HG03442 (cell line): ENCODE data around the gene DUSP2.

Source experiments
- ATAC-seq: cut with Tn5 transposase; IDR thresholded peaks from one replicate; pipeline ENCODE4 v1.9.1; 2021; ENCODE audit warnings: mild to moderate bottlenecking, moderate library complexity; ENCODE audit not compliant: unreplicated experiment

The DUSP2 gene, protein sequence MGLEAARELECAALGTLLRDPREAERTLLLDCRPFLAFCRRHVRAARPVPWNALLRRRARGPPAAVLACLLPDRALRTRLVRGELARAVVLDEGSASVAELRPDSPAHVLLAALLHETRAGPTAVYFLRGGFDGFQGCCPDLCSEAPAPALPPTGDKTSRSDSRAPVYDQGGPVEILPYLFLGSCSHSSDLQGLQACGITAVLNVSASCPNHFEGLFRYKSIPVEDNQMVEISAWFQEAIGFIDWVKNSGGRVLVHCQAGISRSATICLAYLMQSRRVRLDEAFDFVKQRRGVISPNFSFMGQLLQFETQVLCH

DNA sequence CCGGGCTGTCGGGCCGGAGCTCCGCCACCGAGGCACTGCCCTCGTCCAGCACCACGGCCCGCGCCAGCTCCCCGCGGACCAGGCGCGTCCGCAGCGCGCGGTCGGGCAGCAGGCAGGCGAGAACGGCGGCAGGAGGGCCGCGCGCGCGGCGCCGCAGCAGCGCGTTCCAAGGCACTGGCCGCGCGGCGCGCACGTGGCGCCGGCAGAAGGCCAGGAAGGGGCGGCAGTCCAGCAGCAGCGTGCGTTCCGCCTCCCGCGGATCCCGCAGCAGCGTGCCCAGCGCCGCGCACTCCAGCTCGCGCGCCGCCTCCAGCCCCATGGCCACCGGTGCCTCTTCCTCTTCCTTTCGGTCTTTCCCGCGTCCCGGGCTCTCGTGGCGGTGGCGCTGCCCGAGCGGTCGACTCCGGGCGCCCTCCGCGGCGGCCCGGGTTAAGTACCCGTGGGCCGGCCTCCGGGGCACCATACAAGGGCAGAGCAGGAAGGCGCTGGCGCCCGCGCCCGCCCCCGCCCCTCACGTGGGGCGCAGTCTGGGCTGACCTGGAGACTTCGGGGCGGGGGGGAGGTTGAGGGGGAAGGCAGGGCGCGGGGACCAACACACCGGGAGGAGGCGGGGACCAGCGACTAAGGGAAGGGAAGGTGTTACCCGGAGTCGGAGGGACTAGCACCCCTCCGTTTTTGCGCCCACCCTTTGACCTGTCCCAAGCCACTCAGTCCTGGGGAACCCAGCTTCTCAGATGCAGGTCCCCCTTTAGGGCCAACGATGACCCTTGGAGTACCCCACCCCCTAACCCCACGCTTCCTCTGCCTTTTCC lies at the start of gene DUSP2:
Gene DUSP2 (minus strand): TSS at position 405 of the 812 bp plus-strand sequence. CDS start 86 bp downstream, at position 319.
- ATAC-seq, result peak; percentile 48

DNA sequence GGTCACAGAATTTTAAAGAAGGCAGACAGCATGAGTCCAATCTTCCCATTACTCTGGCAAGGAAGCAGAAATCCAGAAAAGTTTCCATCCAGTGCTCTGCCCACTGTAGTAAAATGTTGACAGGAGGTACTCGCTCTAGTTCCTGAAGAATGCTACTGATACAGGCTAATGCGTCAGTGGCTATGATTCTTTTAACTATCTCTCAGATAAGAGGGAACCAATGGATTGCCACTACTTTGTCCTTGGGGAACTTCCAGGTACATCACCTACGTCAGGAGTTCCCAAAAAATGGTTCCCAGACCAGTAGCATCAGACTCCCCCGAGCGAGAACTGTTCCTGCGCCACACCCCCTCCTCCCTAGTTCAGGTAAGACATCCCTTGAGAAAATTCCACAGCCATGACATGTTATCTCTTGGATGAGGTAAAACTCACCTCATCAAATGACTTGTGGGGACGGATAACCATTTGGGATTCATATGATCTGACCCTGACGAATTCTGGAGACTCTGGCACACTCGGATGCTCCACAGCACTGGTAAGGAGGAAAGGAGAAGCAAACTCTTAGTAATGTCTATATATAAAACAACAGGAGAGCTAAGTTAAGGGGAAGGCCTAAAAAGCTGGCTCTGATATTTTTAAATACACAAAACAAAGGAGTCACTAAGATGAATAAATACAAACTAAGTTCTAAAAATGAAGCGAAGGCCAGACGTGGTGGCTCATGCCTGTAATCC lies 46.9 kb upstream of the DUSP2 start:
- no peak for ATAC-seq

DNA sequence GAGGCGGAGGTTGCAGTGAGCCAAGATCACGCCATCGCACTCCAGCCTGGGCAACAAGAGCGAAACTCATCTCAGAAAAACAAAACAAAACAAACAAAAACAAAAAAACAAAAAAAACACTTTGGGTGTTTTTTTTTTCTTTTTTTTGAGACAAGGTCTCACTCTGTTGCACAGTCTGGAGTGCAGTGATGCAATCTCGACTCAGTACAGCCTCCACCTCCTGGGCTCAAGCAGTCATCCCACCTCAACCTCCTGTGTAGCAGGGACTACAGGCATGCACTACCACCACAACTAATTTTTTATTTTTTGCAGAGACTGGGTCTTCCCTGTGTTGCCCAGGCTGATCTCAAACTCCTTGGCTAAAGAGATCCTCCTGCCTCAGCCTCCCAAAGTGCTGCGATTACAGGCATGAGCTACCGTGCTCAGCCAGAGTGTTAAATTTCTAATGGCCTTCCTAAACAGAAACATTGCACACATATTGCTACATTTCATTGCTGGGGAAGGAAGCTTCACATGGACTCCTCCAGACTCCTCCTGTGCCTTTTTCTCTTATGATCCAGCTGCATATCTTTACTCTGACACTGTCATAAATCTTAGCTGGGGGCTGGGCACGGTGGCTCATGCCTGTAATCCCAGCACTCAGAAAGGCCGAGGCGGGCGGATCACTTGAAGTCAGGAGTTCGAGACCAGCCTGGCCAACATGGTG lies 43.7 kb upstream of the DUSP2 start:
- ATAC-seq, result no peak

DNA sequence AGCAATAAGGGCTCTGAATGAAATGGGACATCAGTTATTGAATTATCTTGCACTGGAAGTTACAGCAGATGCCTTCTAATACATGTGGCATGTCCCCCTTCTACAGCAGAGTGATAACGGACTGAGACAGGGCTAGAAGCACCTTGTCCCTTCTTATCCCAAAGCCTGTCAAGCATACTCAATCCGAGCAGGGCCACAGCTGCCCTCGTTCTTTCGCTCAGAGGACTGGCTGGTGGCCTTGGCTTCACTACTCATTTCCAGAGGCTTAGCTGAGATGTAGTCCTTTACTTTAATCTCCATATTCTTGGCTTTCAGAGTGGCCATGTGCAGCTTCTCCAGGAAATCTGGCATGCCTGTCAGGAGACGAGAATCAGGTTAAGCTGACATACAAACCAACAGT lies 41.3 kb upstream of the DUSP2 start:
- ATAC-seq, result no peak

DNA sequence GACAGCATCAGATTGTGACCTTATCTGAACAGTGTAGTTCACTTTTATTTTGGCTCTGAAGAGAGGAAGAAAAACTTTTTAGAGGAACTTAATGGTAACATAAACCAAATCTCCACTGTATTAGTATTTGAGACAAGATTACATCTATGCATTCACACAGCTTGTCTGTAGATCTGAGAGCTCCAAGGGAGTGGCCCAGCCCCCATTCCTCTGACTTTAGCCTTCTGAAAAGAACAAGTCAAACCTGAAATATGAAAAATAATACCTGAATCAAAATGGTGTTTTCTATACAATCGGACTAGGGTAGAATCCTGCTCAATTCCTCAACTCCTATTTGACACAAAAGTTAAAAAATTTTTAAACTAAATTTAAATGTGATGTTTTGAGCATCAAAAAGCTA lies 40.3 kb upstream of the DUSP2 start:
- ATAC-seq, result no peak

DNA sequence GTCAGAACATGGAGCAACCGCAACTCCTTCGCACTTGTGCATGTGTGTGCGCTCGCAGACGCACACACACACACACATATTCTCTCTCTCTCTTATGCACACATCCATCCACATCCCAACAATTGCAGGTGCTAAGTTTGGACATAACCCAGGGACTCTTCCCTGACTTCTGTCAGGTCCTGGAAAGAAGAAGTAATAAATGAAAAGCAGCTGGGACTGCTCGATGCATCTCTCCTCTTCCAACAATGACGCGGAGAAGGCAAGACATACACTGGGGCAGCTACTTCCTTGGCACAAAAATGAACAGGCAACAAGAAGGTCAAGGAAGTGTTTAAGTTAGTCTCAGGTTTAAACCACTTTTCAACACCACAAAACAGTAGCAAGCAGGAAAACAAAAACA lies 39.7 kb upstream of the DUSP2 start:
- ATAC-seq, result no peak

DNA sequence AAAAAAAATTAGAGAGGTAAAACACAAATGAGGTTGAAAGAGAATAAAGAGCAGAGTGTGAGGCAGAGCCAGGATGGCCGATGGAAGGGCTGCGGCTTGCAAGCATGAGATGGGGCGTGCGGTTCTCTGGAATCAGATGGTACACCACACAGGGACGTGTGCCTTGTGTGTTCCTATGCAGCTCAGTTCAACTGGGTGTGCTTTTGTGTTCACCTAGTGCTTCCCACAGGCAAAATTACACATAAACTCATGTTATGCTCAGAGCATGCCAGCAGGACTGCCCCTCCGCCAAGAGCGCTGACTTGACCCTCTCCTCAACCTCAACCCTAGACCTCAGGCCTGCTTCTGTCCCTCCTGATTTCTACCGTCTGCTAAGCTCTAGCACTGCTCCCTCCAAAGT lies 38.9 kb upstream of the DUSP2 start:
- no peak for ATAC-seq

DNA sequence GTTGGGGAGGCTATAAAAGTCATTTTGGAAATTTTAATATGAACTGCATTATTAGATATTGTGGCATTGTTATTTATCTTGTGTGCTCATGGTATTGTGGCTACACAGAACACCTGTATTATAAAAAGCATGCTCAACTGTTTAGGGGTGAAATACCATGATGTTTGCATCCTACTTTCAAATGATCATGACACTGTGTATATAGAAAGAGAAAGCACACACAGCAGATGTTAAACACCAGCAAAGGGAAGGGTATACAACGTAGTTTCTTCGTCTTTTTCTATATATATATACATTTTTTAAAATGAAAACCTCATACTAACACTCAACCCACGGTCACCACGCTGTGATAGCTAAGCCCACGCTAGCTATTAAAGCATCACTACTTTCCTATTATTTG lies 36.3 kb upstream of the DUSP2 start:
- no peak for ATAC-seq

DNA sequence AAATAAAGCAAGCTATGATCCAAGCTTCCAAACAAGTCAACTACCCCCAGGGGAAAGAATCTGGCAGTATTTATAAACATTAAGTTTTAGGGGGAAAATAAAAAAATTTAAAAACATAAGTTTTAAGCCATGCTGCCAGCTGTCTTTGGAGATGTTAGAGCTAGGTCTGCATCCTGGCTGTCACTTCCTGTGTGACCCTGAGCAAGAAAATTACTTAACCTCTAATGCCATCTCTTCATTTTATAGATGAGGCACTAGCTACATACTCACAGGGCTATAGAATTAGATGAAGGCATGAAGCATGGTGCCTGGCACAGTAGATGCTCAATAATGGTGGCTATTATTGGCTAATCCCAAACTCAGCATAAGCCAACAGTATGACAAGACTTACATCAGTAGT lies 35.3 kb upstream of the DUSP2 start:
- ATAC-seq, result no peak

DNA sequence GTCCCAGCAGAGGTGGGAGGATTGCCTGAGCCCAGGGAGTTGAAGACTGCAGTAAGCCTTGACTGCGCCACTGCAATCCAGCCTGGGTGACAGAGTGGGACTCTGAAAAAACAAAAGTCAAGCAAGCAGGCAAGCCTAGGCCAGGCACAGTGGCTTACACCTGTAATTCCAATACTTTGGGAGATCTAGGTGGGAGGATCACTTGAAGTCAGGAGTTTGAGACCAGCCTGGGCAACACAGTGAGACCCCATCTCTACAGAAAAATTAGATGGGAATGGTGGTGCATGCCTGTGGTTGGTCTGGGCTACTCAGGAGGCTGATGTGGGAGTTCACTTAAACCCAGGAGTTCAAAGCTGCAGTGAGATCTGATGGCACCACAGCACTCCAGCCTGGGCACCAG lies 34.8 kb upstream of the DUSP2 start:
- no peak for ATAC-seq

DNA sequence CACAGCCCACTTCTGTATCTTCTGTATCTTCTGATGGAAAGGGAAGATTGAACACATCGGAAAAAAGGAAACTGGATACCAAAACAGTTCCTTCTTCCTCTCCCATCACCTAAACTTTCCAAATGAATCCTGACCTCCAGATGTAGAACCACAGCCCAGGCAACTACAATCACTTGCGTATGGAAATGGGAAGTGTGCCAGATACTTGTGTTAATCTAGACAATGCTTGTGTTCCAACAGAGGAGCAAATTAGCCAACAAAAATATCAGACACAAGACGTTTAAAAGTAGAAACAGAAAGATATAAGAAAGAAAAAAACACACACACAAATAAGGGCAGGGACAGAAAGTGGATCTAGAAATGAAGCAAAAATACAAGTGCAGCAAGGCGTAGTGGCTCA lies 31.4 kb upstream of the DUSP2 start:
- ATAC-seq, result no peak

DNA sequence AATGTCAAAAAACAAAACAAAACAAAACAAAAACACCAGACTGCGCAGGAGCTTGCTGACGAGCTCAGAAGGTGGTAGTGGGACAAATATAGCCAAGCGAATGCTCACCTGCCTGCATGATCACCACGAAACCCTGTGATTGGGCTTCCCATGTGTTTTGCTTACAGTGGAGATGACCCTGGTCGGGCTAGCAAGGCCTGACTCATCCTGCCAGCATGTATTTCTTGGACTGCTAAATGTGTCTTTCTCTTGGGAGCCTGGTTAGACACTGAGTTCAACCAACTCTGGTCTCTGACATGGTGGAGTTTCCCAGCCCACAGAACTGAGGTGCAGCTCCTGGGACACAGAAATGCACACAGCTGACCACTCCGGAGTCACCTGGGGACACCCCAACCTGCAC lies 30.7 kb upstream of the DUSP2 start:
- no peak for ATAC-seq

DNA sequence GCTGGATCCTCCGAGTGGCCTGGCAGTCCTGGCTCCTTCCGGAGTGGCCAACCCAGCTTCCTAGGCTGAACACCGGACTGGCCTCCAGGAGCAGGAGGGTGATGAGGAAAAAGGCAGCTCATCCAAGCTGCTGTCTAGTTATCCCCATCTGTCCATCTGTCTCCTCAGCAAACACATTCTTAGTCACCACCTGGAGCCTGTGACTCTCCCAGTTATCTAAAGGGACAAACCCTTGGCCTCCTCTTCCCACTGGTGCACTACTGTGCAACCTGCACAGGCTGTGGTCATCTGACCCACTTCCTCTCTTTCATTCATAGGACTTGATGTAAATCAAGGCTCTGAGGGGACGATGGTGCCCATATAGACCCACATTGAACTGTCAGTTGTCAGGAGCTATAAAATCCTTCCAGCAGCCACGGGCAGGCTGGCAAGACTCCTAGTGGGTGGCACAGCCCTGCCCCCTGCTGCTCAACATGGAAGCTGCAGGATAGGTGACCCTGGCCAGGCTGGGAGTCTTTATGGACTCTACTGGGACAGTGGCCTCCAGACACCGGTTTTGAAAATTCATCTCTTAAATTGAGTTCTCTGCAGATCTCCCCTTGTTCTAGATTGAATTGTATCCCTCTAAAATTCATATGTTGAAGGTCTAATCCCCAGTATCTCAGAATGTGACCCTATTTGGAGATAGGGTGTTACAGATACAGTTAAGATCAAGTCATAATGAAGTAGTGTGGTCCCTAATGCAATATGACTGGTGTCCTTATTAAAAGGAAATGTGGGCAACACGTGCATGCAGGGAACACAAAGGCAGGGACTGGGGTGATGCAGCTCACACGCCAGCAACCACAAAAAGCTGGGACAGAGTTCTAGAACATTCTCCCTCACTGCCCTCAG lies 29.3 kb upstream of the DUSP2 start:
- ATAC-seq, result peak; percentile 72

DNA sequence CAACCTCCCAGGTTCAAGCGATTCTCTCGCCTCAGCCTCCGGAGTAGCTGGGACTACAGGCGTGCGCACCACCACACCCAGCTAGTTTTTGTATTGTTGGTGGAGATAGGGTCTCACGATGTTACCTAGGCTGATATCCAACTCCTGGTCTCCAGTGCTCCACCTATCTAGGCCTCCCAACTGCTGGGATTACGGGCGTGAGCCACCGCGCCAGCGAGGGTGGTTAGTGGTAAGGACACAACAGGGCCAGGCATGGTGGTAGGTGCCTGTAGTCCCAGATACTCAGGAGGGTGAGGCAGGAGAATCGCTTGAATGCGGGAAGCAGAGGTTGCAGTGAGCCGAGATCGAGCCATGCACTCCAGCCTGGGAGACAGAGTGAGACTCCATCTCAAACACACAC lies 26.6 kb upstream of the DUSP2 start:
- no peak for ATAC-seq

DNA sequence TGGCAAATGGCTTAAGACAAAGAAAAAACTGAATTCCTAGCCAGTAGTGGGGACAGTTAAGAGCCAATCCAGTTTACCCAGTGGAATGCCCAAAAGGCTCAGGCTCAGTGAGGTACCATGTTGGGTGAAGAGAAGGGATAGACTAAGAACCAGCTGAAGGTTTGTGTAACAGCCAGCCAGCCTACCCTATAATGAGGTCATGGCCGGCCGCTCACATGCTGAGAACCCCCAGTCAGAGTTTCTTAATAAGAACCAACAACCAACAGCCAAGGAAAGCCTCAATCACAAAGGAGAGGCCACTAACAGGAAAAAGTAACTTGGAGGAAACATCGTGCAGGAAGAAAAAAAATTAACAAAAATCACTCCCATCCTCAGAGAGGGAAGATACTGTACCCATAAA lies 25.4 kb upstream of the DUSP2 start:
- no peak for ATAC-seq

DNA sequence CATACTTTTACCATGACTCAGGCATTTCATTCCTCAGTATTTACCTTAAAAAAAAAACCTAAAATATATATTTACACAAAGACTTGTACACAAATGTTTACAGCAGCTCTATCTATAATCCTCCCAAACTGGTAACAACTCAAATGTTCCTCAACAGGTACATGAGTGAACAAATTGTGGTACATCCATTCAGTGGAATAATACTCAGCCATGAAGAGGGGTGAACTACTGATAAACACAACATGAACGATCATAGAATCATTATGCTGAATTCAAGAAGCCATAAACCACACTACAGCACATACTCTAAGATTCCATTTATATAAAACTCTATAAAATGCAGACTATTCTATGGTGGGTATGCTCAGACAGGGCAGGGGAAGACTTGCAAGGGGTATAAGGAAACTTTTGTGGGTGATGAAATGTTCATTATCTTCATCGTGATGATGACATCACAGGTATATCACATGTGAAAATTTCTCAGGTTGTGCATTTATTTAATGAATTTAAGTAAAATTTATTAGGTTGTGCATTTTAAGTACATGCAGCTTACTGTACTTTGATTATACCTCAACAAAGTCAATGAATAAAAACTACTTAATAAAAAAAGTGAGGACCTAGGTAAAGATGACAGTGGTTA lies 24.7 kb upstream of the DUSP2 start:
- ATAC-seq, result no peak

DNA sequence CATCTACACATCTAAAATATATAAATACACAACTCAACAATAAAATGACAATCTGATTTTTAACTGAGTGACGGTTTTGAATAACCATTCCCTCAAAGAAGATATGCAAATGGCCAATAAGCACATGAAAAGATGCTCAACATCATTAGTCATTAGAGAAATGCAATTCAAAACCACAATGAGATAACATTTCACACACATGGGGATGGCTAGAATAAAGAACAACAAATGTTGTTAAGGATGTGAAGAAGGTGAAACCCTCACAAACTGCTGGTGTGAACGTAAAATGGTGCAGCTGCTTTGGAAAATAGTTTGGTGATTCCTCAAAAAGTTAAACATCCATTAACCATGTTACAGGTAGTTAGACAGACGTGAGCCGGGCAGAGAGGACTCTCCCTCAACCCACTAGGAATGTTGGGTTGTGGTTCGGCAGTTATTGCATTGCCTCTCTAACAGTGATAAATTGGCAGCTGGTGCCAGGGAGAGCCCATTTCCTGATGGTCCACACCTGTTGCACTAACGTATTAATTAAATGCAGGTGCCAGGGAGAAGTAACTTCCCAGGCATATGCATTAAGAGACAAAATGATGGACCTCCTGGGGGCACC lies 22.3 kb upstream of the DUSP2 start:
- no peak for ATAC-seq

DNA sequence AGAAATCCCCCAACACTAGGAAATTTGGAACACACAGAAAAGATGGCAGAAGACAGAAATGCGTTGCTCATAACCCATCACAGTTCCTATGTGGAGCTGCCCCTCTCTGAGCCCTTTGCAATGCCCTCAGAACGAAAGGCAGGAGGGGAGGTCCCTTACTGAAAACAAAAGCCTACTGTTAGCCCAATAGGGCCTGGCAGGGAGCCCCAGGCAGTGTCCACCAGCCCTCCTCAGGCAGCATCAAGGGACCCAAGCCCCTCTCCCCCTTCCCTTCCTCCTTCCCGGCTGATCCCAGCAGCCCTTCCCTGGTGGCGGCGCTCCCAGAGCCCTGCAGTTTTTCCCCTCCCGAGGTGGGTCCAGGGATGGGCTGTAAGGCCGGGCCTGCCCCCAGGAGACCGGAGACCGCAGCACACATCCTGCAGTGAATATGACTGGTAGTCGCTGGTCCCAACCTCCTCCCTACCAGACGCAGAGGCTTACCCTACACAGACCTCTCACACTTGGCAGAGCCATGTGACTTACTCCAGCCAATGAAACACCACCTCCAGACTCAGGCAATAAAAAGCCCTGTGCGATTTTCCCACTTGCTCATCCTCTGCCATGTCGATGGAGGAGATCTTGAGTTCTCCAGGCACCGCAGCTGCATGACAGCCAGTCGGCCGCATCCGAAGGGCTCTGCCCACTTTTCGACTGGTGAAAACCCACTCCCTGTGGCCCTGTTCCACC lies 19.4 kb upstream of the DUSP2 start:
- peak; percentile 67 for ATAC-seq
